Activated CD4-positive, alpha-beta T cell treated with anti-CD3 and anti-CD28 coated beads, Interleukin-2, amount 10 ng/mL, durations not matched to agents 24 days and 14 days (primary cell): ENCODE results near the gene TUSC2. TPM values are rescaled to one million over a fixed set of nuclear protein-coding genes. Genes with fewer than 3 reads are reported as not detected.
"Not testable (repeated sequence)": the region's sequence is repeated elsewhere in the genome, so short reads cannot be mapped to it uniquely, and the experiment has no call there.

Experiments used
- DNase-seq: peaks from one replicate; pipeline ENCODE4 v3.0.0; 2022
- H3K27ac Mint-ChIP-seq: one replicate; pipeline ENCODE4 v1.8.0; 2022; ENCODE audit warnings: mild to moderate bottlenecking, mixed read lengths
- H3K27me3 Mint-ChIP-seq: one replicate; pipeline ENCODE4 v1.8.0; 2022; ENCODE audit warnings: mixed read lengths
- H3K36me3 Mint-ChIP-seq: one replicate; pipeline ENCODE4 v1.8.0; 2022; ENCODE audit warnings: low read depth, mild to moderate bottlenecking, mixed read lengths
- H3K4me1 Mint-ChIP-seq: one replicate; pipeline ENCODE4 v1.8.0; 2021; ENCODE audit warnings: mixed read lengths
- H3K4me3 Mint-ChIP-seq: one replicate; pipeline ENCODE4 v1.8.0; 2022; ENCODE audit warnings: mild to moderate bottlenecking, moderate library complexity, mixed read lengths
- H3K9me3 Mint-ChIP-seq: one replicate; pipeline ENCODE4 v1.8.0; 2021; ENCODE audit warnings: mixed read lengths
- intact Hi-C: fragments of 100-400 bp; cut with micrococcal nuclease; formaldehyde crosslinking; loops from one replicate; pipeline ENCODE4 v1.15.1; 2023
- total RNA-seq: library from RNA; stranded (reverse); gene quantifications from 2 replicates; pipeline ENCODE4 v1.2.3, GENCODE V29; 2022

TUSC2 gene
- total RNA-seq, 1 donor from 2014 or later = 25.0 TPM

GRCh38 chr3:50286322-50287227, 41.4 kb downstream of the TUSC2 start:
- no peaks in the 10 kb centered on the region for H3K9me3 Mint-ChIP-seq
- no peak overlapping the region for H3K4me3 Mint-ChIP-seq
- H3K27me3 Mint-ChIP-seq = no peaks in the 10 kb centered on the region
- intact Hi-C loops = no loop called here
- no peak for DNase-seq
- peaks cover 42% of the 10 kb centered on the region for H3K36me3 Mint-ChIP-seq
- peaks cover 7% of the 10 kb centered on the region for H3K4me1 Mint-ChIP-seq
- no peak overlapping the region for H3K27ac Mint-ChIP-seq

GRCh38 chr3:50284121-50284520, 43.9 kb downstream of the TUSC2 start:
- H3K4me3 Mint-ChIP-seq, intact Hi-C loops, H3K27ac Mint-ChIP-seq, H3K4me1 Mint-ChIP-seq, H3K27me3 Mint-ChIP-seq, H3K9me3 Mint-ChIP-seq, DNase-seq: not testable (repeated sequence)
- H3K36me3 Mint-ChIP-seq = peaks cover 23% of the 10 kb centered on the region

- intact Hi-C loops = no loop called here
- peaks cover 11% of the 10 kb centered on the region for H3K4me1 Mint-ChIP-seq
- peaks cover under 1% of the 10 kb centered on the region for H3K36me3 Mint-ChIP-seq
- H3K9me3 Mint-ChIP-seq = no peaks in the 10 kb centered on the region
- H3K27ac Mint-ChIP-seq = no peak overlapping the region
- H3K27me3 Mint-ChIP-seq = peaks cover 28% of the 10 kb centered on the region
- no peak overlapping the region for H3K4me3 Mint-ChIP-seq
- DNase-seq = no peak
These were observed 48.6 kb downstream of the TUSC2 start for GRCh38 chr3:50279255-50280016.

GRCh38 chr3:50278880-50279224, 49.2 kb downstream of the TUSC2 start, which contains the start of gene LSMEM2:
TSS of gene LSMEM2 (plus strand) at chr3:50279087. CDS start at chr3:50279114, 27 bp downstream.
- H3K27me3 Mint-ChIP-seq = peaks cover 34% of the 10 kb centered on the region
- no peak for DNase-seq

GRCh38 chr3:50278123-50278879, 49.7 kb downstream of the TUSC2 start:
- Mint-ChIP-seq H3K9me3 (no peaks in the 10 kb centered on the region), H3K4me1 (peaks cover 16% of the 10 kb centered on the region), H3K4me3 (no peak overlapping the region), H3K36me3 (no peaks in the 10 kb centered on the region), H3K27ac (no peak overlapping the region), H3K27me3 (peaks cover 34% of the 10 kb centered on the region)
- intact Hi-C loops = no loop called here
- no peak for DNase-seq

More at GRCh38 chr3:50278880-50279224, 49.2 kb downstream of the TUSC2 start, which contains the start of gene LSMEM2:
- no peaks in the 10 kb centered on the region for H3K9me3 Mint-ChIP-seq
- no peak within 1 kb of the TSS for H3K27ac Mint-ChIP-seq
- peaks cover 15% of the 10 kb centered on the region for H3K4me1 Mint-ChIP-seq
- no peaks in the 10 kb centered on the region for H3K36me3 Mint-ChIP-seq
- intact Hi-C loops = no loop called here
- H3K4me3 Mint-ChIP-seq = no peak within 1 kb of the TSS

GRCh38 chr3:50276762-50277101, 51.3 kb downstream of the TUSC2 start:
- intact Hi-C loops = no loop called here
- H3K4me1 Mint-ChIP-seq = peaks cover 24% of the 10 kb centered on the region
- no peaks in the 10 kb centered on the region for H3K36me3 Mint-ChIP-seq
- no peak for DNase-seq
- no peak overlapping the region for H3K4me3 Mint-ChIP-seq
- no peak overlapping the region for H3K27ac Mint-ChIP-seq
- peaks cover 39% of the 10 kb centered on the region for H3K27me3 Mint-ChIP-seq
- H3K9me3 Mint-ChIP-seq = no peaks in the 10 kb centered on the region

- no peak overlapping the region for H3K27ac Mint-ChIP-seq
- H3K4me3 Mint-ChIP-seq = peak overlapping the region; percentile 64
- intact Hi-C loops = no loop called here
- H3K9me3 Mint-ChIP-seq = no peaks in the 10 kb centered on the region
- peaks cover 39% of the 10 kb centered on the region for H3K27me3 Mint-ChIP-seq
- H3K4me1 Mint-ChIP-seq = peaks cover 28% of the 10 kb centered on the region
- peak; percentile 79 for DNase-seq
- no peaks in the 10 kb centered on the region for H3K36me3 Mint-ChIP-seq
These were observed 51.8 kb downstream of the TUSC2 start for GRCh38 chr3:50275996-50276761.

- H3K9me3 Mint-ChIP-seq = no peaks in the 10 kb centered on the region
- intact Hi-C loops = no loop called here
- peak overlapping the region; percentile 64 for H3K4me3 Mint-ChIP-seq
- peaks cover 28% of the 10 kb centered on the region for H3K4me1 Mint-ChIP-seq
- DNase-seq = no peak
- H3K27me3 Mint-ChIP-seq = peaks cover 39% of the 10 kb centered on the region
- H3K36me3 Mint-ChIP-seq = no peaks in the 10 kb centered on the region
- H3K27ac Mint-ChIP-seq = no peak overlapping the region
These were observed 52.7 kb downstream of the TUSC2 start for GRCh38 chr3:50275141-50275995.

Other genes with a start within 250 kb of the TUSC2 start
- gene RBM5, start 239.3 kb downstream of the TUSC2 start, total RNA-seq = 154 and 161 TPM in 2 replicates
- gene SEMA3F, start 172.9 kb downstream of the TUSC2 start, total RNA-seq = 0.14 and 0.31 TPM in 2 replicates
- not detected in 2 replicates for gene GNAT1, start 136.6 kb downstream of the TUSC2 start, total RNA-seq
- not detected in 2 replicates for gene SLC38A3, start 123.0 kb downstream of the TUSC2 start, total RNA-seq
- gene GNAI2, start 92.0 kb downstream of the TUSC2 start, total RNA-seq = 225 and 232 TPM in 2 replicates
- gene SEMA3B, start 59.1 kb downstream of the TUSC2 start, total RNA-seq = 0.45 and 0.82 TPM in 2 replicates
- gene LSMEM2, start 49.1 kb downstream of the TUSC2 start, total RNA-seq = not detected in 2 replicates
- 231 and 233 TPM in 2 replicates for gene IFRD2, start 35.8 kb downstream of the TUSC2 start, total RNA-seq
- 7.1 and 7.3 TPM in 2 replicates for gene HYAL3, start 28.8 kb downstream of the TUSC2 start, total RNA-seq
- gene NAA80, start 28.8 kb downstream of the TUSC2 start, total RNA-seq = 17.3 and 20.0 TPM in 2 replicates
- 0.28 and 0.50 TPM in 2 replicates for gene HYAL1, start 24.6 kb downstream of the TUSC2 start, total RNA-seq
- gene HYAL2, start 5.5 kb downstream of the TUSC2 start, total RNA-seq = 14.4 and 16.3 TPM in 2 replicates
- 68.3 and 68.8 TPM in 2 replicates for gene RASSF1, start 12.6 kb upstream of the TUSC2 start, total RNA-seq
- gene ZMYND10, start 17.5 kb upstream of the TUSC2 start, total RNA-seq = 1.2 and 1.3 TPM in 2 replicates
- 38.1 and 43.0 TPM in 2 replicates for gene NPRL2, start 22.6 kb upstream of the TUSC2 start, total RNA-seq
- gene CYB561D2, start 22.6 kb upstream of the TUSC2 start, total RNA-seq = 23.9 and 27.0 TPM in 2 replicates
- 20.3 and 20.5 TPM in 2 replicates for gene TMEM115, start 31.3 kb upstream of the TUSC2 start, total RNA-seq
- gene CACNA2D2, start 175.4 kb upstream of the TUSC2 start, total RNA-seq = 0.23 and 0.62 TPM in 2 replicates
- 32.6 and 35.4 TPM in 2 replicates for gene C3orf18, start 239.5 kb upstream of the TUSC2 start, total RNA-seq
- gene HEMK1, start 241.3 kb upstream of the TUSC2 start, total RNA-seq = 62.9 and 66.0 TPM in 2 replicates